Right hindlimb (tissue), 1 donor: ENCODE results near the gene ATXN7L1.
"Not testable (repeated sequence)": the region's sequence is repeated elsewhere in the genome, so short reads cannot be mapped to it uniquely, and the experiment has no call there.

Source experiments
- DNase-seq: peaks from one replicate; pipeline ENCODE4 v3.0.0-alpha.2; 2018

The ATXN7L1 gene

GRCh38 chr7:105734233-105734632 lies 142.2 kb downstream of the ATXN7L1 start:
- no peak for DNase-seq

- DNase-seq, result no peak
Measured at GRCh38 chr7:105731042-105731441, 145.4 kb downstream of the ATXN7L1 start.

GRCh38 chr7:105728028-105728427 lies 148.4 kb downstream of the ATXN7L1 start:
- DNase-seq, result no peak

GRCh38 chr7:105724688-105725087 lies 151.7 kb downstream of the ATXN7L1 start:
- DNase-seq, result no peak

GRCh38 chr7:105723572-105723971 lies 152.8 kb downstream of the ATXN7L1 start:
- no peak for DNase-seq

GRCh38 chr7:105721571-105722104 lies 154.8 kb downstream of the ATXN7L1 start:
- DNase-seq, result no peak

- no peak for DNase-seq
Measured at GRCh38 chr7:105719919-105720318, 156.5 kb downstream of the ATXN7L1 start.

GRCh38 chr7:105719395-105719794 lies 157.0 kb downstream of the ATXN7L1 start:
- DNase-seq, result no peak

GRCh38 chr7:105718511-105718925 lies 157.9 kb downstream of the ATXN7L1 start:
- no peak for DNase-seq

- no peak for DNase-seq
Measured at GRCh38 chr7:105715528-105715927, 160.9 kb downstream of the ATXN7L1 start.

- DNase-seq, result no peak
Measured at GRCh38 chr7:105713488-105714465, 162.6 kb downstream of the ATXN7L1 start.

- DNase-seq, result no peak
Measured at GRCh38 chr7:105712877-105713276, 163.5 kb downstream of the ATXN7L1 start.

- DNase-seq, result no peak
Measured at GRCh38 chr7:105711726-105712402, 164.5 kb downstream of the ATXN7L1 start.

- DNase-seq, result not testable (repeated sequence)
Measured at GRCh38 chr7:105710720-105711119, 165.7 kb downstream of the ATXN7L1 start.

- no peak for DNase-seq
Measured at GRCh38 chr7:105708763-105709080, 167.7 kb downstream of the ATXN7L1 start.

GRCh38 chr7:105707967-105708762 lies 168.2 kb downstream of the ATXN7L1 start:
- no peak for DNase-seq

- DNase-seq, result no peak
Measured at GRCh38 chr7:105707381-105707780, 169.0 kb downstream of the ATXN7L1 start.

GRCh38 chr7:105705427-105705826 lies 171.0 kb downstream of the ATXN7L1 start:
- DNase-seq, result no peak

- DNase-seq, result no peak
Measured at GRCh38 chr7:105703207-105703930, 173.0 kb downstream of the ATXN7L1 start.

GRCh38 chr7:105699568-105700236 lies 176.7 kb downstream of the ATXN7L1 start:
- DNase-seq, result no peak

GRCh38 chr7:105698531-105698930 lies 177.9 kb downstream of the ATXN7L1 start:
- DNase-seq, result no peak

GRCh38 chr7:105697753-105698152 lies 178.6 kb downstream of the ATXN7L1 start:
- no peak for DNase-seq
